ENCODE results near the gene CXCL16. TPM values are rescaled to one million over a fixed set of nuclear protein-coding genes. Genes with fewer than 3 reads are reported as not detected.

The CXCL16 gene
- total RNA-seq, 1 experiment from 2014 or later = 22.1 TPM

DNA sequence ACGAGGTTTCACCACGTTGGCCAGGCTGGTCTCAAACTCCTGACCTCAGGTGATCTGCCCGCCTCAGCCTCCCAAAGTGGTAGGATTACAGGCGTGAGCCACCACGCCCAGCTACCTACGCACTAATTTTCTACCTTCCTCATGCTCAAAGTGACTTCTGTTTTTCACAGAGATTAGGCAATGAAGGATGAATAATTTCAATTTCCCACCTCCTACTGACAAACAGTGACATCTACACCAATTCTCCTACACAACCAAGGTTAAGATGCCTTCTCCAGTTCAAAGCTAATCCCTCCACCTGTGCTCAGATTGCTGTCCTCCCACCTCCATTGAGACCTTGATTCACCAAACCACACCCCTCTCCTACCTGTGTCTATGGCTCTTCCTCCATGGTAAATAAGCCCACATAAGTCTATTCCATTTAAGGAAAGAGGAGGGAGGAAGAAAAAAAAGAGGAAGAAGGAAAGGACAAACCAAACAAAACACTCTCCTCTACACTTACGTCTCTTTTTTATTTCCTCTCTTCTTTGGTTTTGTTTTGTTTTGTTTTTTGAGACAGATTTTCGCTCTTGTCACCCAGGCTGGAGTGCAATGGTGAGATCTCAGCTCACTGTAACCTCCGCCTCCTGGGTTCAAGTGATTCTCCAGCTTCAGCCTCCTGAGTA lies 13.9 kb downstream of the CXCL16 start:
- Histone ChIP-seq H3K4me1 (ENCODE audit: insufficient read depth, low read length) (peaks cover 12% of the 10 kb centered on the region), H3K27me3 (ENCODE audit: low read length) (no peaks in the 10 kb centered on the region), H3K4me2 (ENCODE audit: low read length) (no peak overlapping the region), H3K79me2 (ENCODE audit: low read length) (no peaks in the 10 kb centered on the region), H3K9me3 (ENCODE audit: low read length) (no peaks in the 10 kb centered on the region), H3K9me2 (replicated peaks; ENCODE audit: low read length) (no peaks in the 10 kb centered on the region), H4K20me1 (ENCODE audit: low read length) (no peaks in the 10 kb centered on the region), H3K4me3 (ENCODE audit: low read length) (no peak overlapping the region), H3K36me3 (ENCODE audit: low read depth, low read length) (no peaks in the 10 kb centered on the region), H2AFZ (ENCODE audit: low read length) (no peak overlapping the region), H3K9ac (ENCODE audit: low read length) (no peak overlapping the region), H3F3A (ENCODE audit: low read length, unreplicated experiment) (no peaks in the 10 kb centered on the region), H3K27ac (ENCODE audit: low read length) (no peak overlapping the region)
- ChIA-PET CTCF (no interaction called here), POLR2A (ENCODE audit: unreplicated experiment) (interaction anchor here (0.6 kb wide), 1 partner anchor 50 kb away, joined by 5 read pairs; no protein-coding TSS in a partner anchor)
- BruUV-seq (replicated peaks) = no TSS peak
- no peak for TF ChIP-seq EZH2phosphoT487 (IDR thresholded peaks at IDR 0.05; ENCODE audit: borderline replicate concordance, low read length)
- TF ChIP-seq, protein P1, sequence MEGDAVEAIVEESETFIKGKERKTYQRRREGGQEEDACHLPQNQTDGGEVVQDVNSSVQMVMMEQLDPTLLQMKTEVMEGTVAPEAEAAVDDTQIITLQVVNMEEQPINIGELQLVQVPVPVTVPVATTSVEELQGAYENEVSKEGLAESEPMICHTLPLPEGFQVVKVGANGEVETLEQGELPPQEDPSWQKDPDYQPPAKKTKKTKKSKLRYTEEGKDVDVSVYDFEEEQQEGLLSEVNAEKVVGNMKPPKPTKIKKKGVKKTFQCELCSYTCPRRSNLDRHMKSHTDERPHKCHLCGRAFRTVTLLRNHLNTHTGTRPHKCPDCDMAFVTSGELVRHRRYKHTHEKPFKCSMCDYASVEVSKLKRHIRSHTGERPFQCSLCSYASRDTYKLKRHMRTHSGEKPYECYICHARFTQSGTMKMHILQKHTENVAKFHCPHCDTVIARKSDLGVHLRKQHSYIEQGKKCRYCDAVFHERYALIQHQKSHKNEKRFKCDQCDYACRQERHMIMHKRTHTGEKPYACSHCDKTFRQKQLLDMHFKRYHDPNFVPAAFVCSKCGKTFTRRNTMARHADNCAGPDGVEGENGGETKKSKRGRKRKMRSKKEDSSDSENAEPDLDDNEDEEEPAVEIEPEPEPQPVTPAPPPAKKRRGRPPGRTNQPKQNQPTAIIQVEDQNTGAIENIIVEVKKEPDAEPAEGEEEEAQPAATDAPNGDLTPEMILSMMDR (conservative IDR thresholded peaks at IDR 0.05; ENCODE audit: low read depth, low read length) = no peak
- intact Hi-C loops (cut with micrococcal nuclease) = no loop called here
- no peak for DNase-seq
- ATAC-seq = no peak

DNA sequence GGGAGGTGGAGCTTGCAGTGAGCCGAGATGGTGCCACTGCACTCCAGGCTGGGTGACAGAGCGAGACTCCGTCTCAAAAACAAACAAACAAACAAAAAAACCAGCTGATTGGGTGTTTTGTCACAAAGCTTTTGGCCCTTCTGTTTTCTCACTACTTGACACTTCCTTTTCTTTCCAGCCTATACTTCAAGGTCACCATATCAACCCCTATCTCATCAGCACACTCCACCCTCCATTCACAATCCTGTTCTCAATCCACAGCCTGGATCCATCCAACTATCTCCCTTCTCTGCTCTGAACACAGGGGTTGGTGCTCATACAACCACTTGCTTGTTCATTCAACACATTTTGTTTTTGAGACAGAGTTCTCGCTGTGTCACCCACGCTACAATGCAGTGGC lies 15.1 kb downstream of the CXCL16 start:
- Histone ChIP-seq H3K79me2 (ENCODE audit: low read length) (no peaks in the 10 kb centered on the region), H3K4me1 (ENCODE audit: insufficient read depth, low read length) (peaks cover 12% of the 10 kb centered on the region), H3K36me3 (ENCODE audit: low read depth, low read length) (no peaks in the 10 kb centered on the region), H3F3A (ENCODE audit: low read length, unreplicated experiment) (no peaks in the 10 kb centered on the region), H2AFZ (ENCODE audit: low read length) (no peak overlapping the region), H4K20me1 (ENCODE audit: low read length) (no peaks in the 10 kb centered on the region), H3K27ac (ENCODE audit: low read length) (no peak overlapping the region), H3K4me2 (ENCODE audit: low read length) (no peak overlapping the region), H3K27me3 (ENCODE audit: low read length) (no peaks in the 10 kb centered on the region), H3K9me3 (ENCODE audit: low read length) (no peaks in the 10 kb centered on the region), H3K9me2 (replicated peaks; ENCODE audit: low read length) (no peaks in the 10 kb centered on the region), H3K4me3 (ENCODE audit: low read length) (no peak overlapping the region), H3K9ac (ENCODE audit: low read length) (no peak overlapping the region)
- POLR2A ChIA-PET (ENCODE audit: unreplicated experiment) = no interaction called here
- DNase-seq (no peak), ATAC-seq (no peak)
- intact Hi-C loops (cut with micrococcal nuclease) = no loop called here
- TF ChIP-seq EZH2 (IDR thresholded peaks at IDR 0.05; ENCODE audit: low read length, unreplicated experiment) = no peak
- no peak for TF ChIP-seq EZH2phosphoT487 (IDR thresholded peaks at IDR 0.05; ENCODE audit: borderline replicate concordance, low read length)
- TF ChIP-seq, protein P1 (conservative IDR thresholded peaks at IDR 0.05; ENCODE audit: low read depth, low read length) = no peak
- BruUV-seq (replicated peaks) = no TSS peak
- CTCF ChIA-PET = no interaction called here

DNA sequence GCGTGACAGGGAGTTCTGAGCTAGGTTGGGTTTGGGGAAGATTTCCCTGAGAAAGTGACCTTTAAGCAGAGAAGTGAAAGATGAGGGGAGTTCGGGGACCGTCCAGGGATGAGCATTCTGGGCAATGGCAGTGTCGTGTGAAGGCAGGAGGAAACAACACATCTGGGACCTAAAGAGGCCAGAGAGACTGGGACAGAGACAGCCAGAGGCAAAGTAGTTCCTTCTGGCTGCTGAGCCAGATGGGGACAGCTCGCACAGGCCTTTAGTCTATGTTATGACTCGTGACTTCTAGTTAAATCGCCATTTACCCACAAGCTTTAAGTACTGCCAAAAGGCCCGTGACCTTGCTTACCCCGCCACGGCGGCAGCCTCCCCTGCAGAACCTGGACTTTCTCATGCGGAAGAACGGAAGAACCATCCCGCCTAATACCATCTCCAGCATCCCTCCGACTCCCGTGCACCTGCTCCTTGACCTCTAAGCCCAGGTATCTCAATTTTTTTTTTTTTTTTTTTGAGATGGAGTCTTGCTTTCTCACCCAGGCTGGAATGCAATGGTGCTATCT lies 17.0 kb downstream of the CXCL16 start:
- H3F3A ChIP-seq (ENCODE audit: low read length, unreplicated experiment) = no peaks in the 10 kb centered on the region
- no peaks in the 10 kb centered on the region for H3K79me2 ChIP-seq (ENCODE audit: low read length)
- H3K27me3 ChIP-seq (ENCODE audit: low read length) = no peaks in the 10 kb centered on the region
- no peak for DNase-seq
- no TSS peak for BruUV-seq (replicated peaks)
- H2AFZ ChIP-seq (ENCODE audit: low read length) = no peak overlapping the region
- POLR2A ChIA-PET (ENCODE audit: unreplicated experiment) = no interaction called here
- no peak for ATAC-seq
- no peak overlapping the region for H3K4me2 ChIP-seq (ENCODE audit: low read length)
- CTCF ChIA-PET = no interaction called here
- TF ChIP-seq, protein P1 (conservative IDR thresholded peaks at IDR 0.05; ENCODE audit: low read depth, low read length) = no peak
- TF ChIP-seq EZH2phosphoT487 (IDR thresholded peaks at IDR 0.05; ENCODE audit: borderline replicate concordance, low read length) (no peak), EZH2 (IDR thresholded peaks at IDR 0.05; ENCODE audit: low read length, unreplicated experiment) (no peak)
- H3K36me3 ChIP-seq (ENCODE audit: low read depth, low read length) = no peaks in the 10 kb centered on the region
- no peaks in the 10 kb centered on the region for H4K20me1 ChIP-seq (ENCODE audit: low read length)
- H3K4me1 ChIP-seq (ENCODE audit: insufficient read depth, low read length) = peaks cover 12% of the 10 kb centered on the region
- no peak overlapping the region for H3K9ac ChIP-seq (ENCODE audit: low read length)
- no peak overlapping the region for H3K4me3 ChIP-seq (ENCODE audit: low read length)
- H3K9me2 ChIP-seq (replicated peaks; ENCODE audit: low read length) = no peaks in the 10 kb centered on the region
- H3K27ac ChIP-seq (ENCODE audit: low read length) = no peak overlapping the region
- intact Hi-C loops (cut with micrococcal nuclease) = no loop called here
- H3K9me3 ChIP-seq (ENCODE audit: low read length) = no peaks in the 10 kb centered on the region
